ENCODE measurements around the gene PINLYP.

The PINLYP gene

DNA sequence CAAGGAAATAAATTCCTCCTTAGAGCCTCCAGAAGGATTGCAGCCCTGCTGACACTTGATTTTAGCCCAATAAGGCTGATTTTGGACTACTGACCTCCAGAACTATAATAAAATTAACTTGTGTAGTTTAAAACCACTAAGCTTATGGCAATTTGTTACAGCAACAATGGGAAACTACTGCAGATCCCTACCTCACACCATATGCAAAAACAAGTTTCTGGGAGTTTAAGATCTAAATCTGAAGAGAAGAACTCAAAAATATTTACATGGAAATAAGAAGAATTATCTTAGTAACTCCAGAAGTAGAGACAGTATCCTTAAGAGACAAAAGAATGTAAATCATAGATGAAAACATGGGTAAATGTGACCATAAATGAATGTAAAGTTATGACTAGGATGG is 36.7 kb upstream of the PINLYP start:
- H2BK5ac ChIP-seq (ENCODE audit: low read length), result no peak overlapping the region
- no peak overlapping the region for H3K4me3 ChIP-seq (ENCODE audit: low read length in 2 of 2)
- H3K79me1 ChIP-seq (ENCODE audit: low read depth, low read length), result peaks cover 1% of the 10 kb centered on the region
- H3K27ac ChIP-seq (replicated peaks; ENCODE audit: low read length), result no peak overlapping the region
- H4K91ac ChIP-seq (ENCODE audit: low read depth, low read length, poor library complexity), result no peak overlapping the region
- peaks cover 0 to 4% of the 10 kb centered on the region in 2 donors for H3K4me1 ChIP-seq (ENCODE audit: control insufficient read depth in 2 of 2, insufficient read depth in 1 of 2, low read depth in 1 of 2, low read length in 2 of 2)
- H2BK120ac ChIP-seq (ENCODE audit: low read depth, low read length), result no peak overlapping the region
- no peak overlapping the region for H3K23ac ChIP-seq (ENCODE audit: low read depth, low read length, poor library complexity)
- no peak for DNase-seq (ENCODE audit: low spot score)
- no peak overlapping the region for H2BK12ac ChIP-seq (ENCODE audit: low read length)
- H3K4ac ChIP-seq (ENCODE audit: low read length), result no peak overlapping the region
- H3K4me2 ChIP-seq (ENCODE audit: insufficient read depth, low read length, poor library complexity, severe bottlenecking), result no peak overlapping the region
- H2AK5ac ChIP-seq (ENCODE audit: low read depth, low read length), result no peak overlapping the region
- H3K14ac ChIP-seq (ENCODE audit: low read length), result no peak overlapping the region
- H3K27me3 ChIP-seq (ENCODE audit: control insufficient read depth in 3 of 3, insufficient read depth in 3 of 3, low read depth in 1 of 3, low read length in 3 of 3), result no peaks in the 10 kb centered on the region
- H3K9me3 ChIP-seq (replicated peaks in 1 of 2; ENCODE audit: control insufficient read depth in 2 of 2, insufficient read depth in 1 of 2, low read depth in 1 of 2, low read length in 2 of 2), result peaks cover 12 to 14% of the 10 kb centered on the region in 2 donors
- H3K36me3 ChIP-seq (replicated peaks in 1 of 2; ENCODE audit: control insufficient read depth in 2 of 2, insufficient read depth in 2 of 2, low read length in 2 of 2), result peaks cover 43 to 82% of the 10 kb centered on the region in 2 donors
- no peak overlapping the region for H3K9ac ChIP-seq (ENCODE audit: low read depth, low read length, poor library complexity)
- H3K18ac ChIP-seq (ENCODE audit: low read length), result no peak overlapping the region
- no peak overlapping the region for H4K8ac ChIP-seq (ENCODE audit: low read depth, low read length)
- H2AFZ ChIP-seq (ENCODE audit: low read length), result no peak overlapping the region
- no peak overlapping the region for H2BK15ac ChIP-seq (ENCODE audit: low read length)

DNA sequence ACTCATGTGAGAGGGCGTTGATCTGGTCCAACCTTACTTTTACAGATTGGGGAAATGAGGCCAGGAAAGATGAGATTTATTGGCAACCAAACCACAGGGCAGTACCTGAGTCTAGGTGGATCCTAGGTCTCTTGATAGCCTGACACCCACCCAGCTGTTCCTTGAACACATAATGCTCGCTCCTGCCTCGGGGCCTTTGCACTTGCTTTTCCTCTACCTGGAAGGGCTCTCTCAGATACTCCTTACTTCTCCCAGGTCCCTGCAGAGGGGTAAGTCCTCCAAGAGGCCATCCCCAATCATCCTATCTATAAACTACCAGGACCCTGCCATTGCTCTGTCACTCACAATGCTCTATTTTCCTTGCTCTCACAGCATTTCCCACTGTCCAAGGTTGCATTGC is 35.2 kb upstream of the PINLYP start:
- Histone ChIP-seq H2AFZ (ENCODE audit: low read length) (no peak overlapping the region), H3K9me3 (replicated peaks in 1 of 2; ENCODE audit: control insufficient read depth in 2 of 2, insufficient read depth in 1 of 2, low read depth in 1 of 2, low read length in 2 of 2) (peaks cover 12 to 14% of the 10 kb centered on the region in 2 donors), H3K36me3 (replicated peaks in 1 of 2; ENCODE audit: control insufficient read depth in 2 of 2, insufficient read depth in 2 of 2, low read length in 2 of 2) (peaks cover 53 to 97% of the 10 kb centered on the region in 2 donors), H3K79me1 (ENCODE audit: low read depth, low read length) (peaks cover 1% of the 10 kb centered on the region), H3K4ac (ENCODE audit: low read length) (no peak overlapping the region), H4K8ac (ENCODE audit: low read depth, low read length) (no peak overlapping the region), H2BK120ac (ENCODE audit: low read depth, low read length) (no peak overlapping the region), H2BK12ac (ENCODE audit: low read length) (no peak overlapping the region), H3K4me3 (ENCODE audit: low read length in 2 of 2) (no peak overlapping the region), H2BK5ac (ENCODE audit: low read length) (no peak overlapping the region), H3K27me3 (ENCODE audit: control insufficient read depth in 3 of 3, insufficient read depth in 3 of 3, low read depth in 1 of 3, low read length in 3 of 3) (no peaks in the 10 kb centered on the region), H3K4me1 (ENCODE audit: control insufficient read depth in 2 of 2, insufficient read depth in 1 of 2, low read depth in 1 of 2, low read length in 2 of 2) (peaks cover 0 to 1% of the 10 kb centered on the region in 2 donors), H3K9ac (ENCODE audit: low read depth, low read length, poor library complexity) (no peak overlapping the region), H3K14ac (ENCODE audit: low read length) (no peak overlapping the region), H4K91ac (ENCODE audit: low read depth, low read length, poor library complexity) (no peak overlapping the region), H2BK15ac (ENCODE audit: low read length) (no peak overlapping the region), H3K23ac (ENCODE audit: low read depth, low read length, poor library complexity) (no peak overlapping the region), H2AK5ac (ENCODE audit: low read depth, low read length) (no peak overlapping the region), H3K27ac (replicated peaks; ENCODE audit: low read length) (no peak overlapping the region), H3K4me2 (ENCODE audit: insufficient read depth, low read length, poor library complexity, severe bottlenecking) (no peak overlapping the region), H3K18ac (ENCODE audit: low read length) (no peak overlapping the region)
- WGBS, 2 donors (ENCODE audit: extremely low coverage in 2 of 2, insufficient read length in 2 of 2, insufficient replicate concordance in 1 of 2), result no CpG with 5 or more reads among the region's 3 CpGs
- no peak for DNase-seq (ENCODE audit: low spot score)

DNA sequence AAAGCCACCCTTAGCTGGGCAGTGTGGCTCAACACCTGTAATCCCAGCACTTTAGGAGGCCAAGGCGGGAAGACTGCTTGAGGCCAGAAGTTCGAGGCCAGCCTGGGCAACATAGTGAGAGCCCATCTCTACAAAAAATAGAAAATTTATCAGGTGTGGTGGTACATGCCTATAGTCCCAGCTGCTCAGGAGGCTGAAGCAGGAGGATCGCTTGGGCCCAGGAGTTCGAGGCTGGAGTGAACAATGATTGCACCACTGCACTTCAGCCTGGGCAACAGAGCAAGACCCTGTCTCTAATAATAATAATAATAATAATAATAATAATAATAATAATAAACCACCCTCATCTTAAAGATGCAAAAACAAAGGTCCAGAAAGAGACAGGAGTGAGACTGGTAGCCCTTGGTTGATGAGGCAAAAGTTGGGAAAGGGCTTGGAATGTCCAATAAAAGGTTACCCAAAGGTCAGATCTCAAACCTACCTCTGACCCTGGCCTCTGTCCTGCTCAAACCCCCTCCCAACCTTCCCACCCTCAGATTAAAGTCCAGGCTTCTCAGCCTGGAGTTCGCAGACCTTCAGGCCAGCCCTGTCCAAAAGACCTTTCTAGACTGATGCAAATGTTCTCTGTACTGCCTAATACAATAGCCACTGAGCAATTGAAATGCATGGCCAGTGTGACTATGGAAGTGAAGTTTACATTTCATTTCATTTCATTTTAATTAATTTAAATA is 33.5 kb upstream of the PINLYP start:
- Histone ChIP-seq H4K8ac (ENCODE audit: low read depth, low read length) (no peak overlapping the region), H2BK15ac (ENCODE audit: low read length) (no peak overlapping the region), H3K4ac (ENCODE audit: low read length) (no peak overlapping the region), H3K4me3 (ENCODE audit: low read length in 2 of 2) (no peak overlapping the region), H2BK12ac (ENCODE audit: low read length) (no peak overlapping the region), H3K27me3 (ENCODE audit: control insufficient read depth in 3 of 3, insufficient read depth in 3 of 3, low read depth in 1 of 3, low read length in 3 of 3) (no peaks in the 10 kb centered on the region), H3K23ac (ENCODE audit: low read depth, low read length, poor library complexity) (no peak overlapping the region), H3K14ac (ENCODE audit: low read length) (no peak overlapping the region), H4K91ac (ENCODE audit: low read depth, low read length, poor library complexity) (no peak overlapping the region), H2BK5ac (ENCODE audit: low read length) (no peak overlapping the region), H3K36me3 (replicated peaks in 1 of 2; ENCODE audit: control insufficient read depth in 2 of 2, insufficient read depth in 2 of 2, low read length in 2 of 2) (peaks cover 57 to 97% of the 10 kb centered on the region in 2 donors), H2AFZ (ENCODE audit: low read length) (no peak overlapping the region), H3K9me3 (replicated peaks in 1 of 2; ENCODE audit: control insufficient read depth in 2 of 2, insufficient read depth in 1 of 2, low read depth in 1 of 2, low read length in 2 of 2) (peaks cover 12 to 14% of the 10 kb centered on the region in 2 donors), H3K9ac (ENCODE audit: low read depth, low read length, poor library complexity) (no peak overlapping the region), H3K18ac (ENCODE audit: low read length) (no peak overlapping the region), H3K4me2 (ENCODE audit: insufficient read depth, low read length, poor library complexity, severe bottlenecking) (no peak overlapping the region), H2BK120ac (ENCODE audit: low read depth, low read length) (no peak overlapping the region), H2AK5ac (ENCODE audit: low read depth, low read length) (no peak overlapping the region), H3K4me1 (ENCODE audit: control insufficient read depth in 2 of 2, insufficient read depth in 1 of 2, low read depth in 1 of 2, low read length in 2 of 2) (no peaks in the 10 kb centered on the region), H3K79me1 (ENCODE audit: low read depth, low read length) (peaks cover 1% of the 10 kb centered on the region), H3K27ac (replicated peaks; ENCODE audit: low read length) (no peak overlapping the region)
- no CpG with 5 or more reads among the region's 5 CpGs for WGBS, 2 donors (ENCODE audit: extremely low coverage in 2 of 2, insufficient read length in 2 of 2, insufficient replicate concordance in 1 of 2)
- no peak for DNase-seq (ENCODE audit: low spot score)

DNA sequence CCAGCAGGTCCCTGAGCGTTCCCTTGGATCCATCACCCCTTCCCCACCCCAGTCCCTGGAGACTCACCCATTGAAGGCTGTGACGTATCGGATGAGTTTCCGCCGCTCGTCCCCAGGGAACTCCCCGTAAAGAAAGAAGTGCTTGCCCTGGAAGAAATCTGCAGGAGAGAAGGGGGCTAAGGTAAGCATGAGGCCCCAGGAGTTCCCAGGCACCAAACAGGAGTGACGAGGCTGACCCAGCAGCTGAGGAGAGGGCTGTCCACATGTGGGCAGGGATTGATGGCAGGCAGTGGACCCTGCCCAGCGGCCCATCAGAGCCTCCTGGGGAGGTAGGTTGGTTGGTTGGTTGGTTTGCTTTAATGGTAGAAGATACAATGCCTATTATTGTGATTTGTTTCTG is 31.5 kb upstream of the PINLYP start:
- Histone ChIP-seq H2AFZ (ENCODE audit: low read length) (no peak overlapping the region), H4K91ac (ENCODE audit: low read depth, low read length, poor library complexity) (no peak overlapping the region), H3K36me3 (replicated peaks in 1 of 2; ENCODE audit: control insufficient read depth in 2 of 2, insufficient read depth in 2 of 2, low read length in 2 of 2) (peaks cover 49 to 90% of the 10 kb centered on the region in 2 donors), H2BK5ac (ENCODE audit: low read length) (no peak overlapping the region), H3K23ac (ENCODE audit: low read depth, low read length, poor library complexity) (no peak overlapping the region), H2AK5ac (ENCODE audit: low read depth, low read length) (no peak overlapping the region), H2BK120ac (ENCODE audit: low read depth, low read length) (no peak overlapping the region), H3K4me1 (ENCODE audit: control insufficient read depth in 2 of 2, insufficient read depth in 1 of 2, low read depth in 1 of 2, low read length in 2 of 2) (no peaks in the 10 kb centered on the region), H4K8ac (ENCODE audit: low read depth, low read length) (no peak overlapping the region), H3K27ac (replicated peaks; ENCODE audit: low read length) (no peak overlapping the region), H3K27me3 (ENCODE audit: control insufficient read depth in 3 of 3, insufficient read depth in 3 of 3, low read depth in 1 of 3, low read length in 3 of 3) (no peaks in the 10 kb centered on the region), H3K18ac (ENCODE audit: low read length) (no peak overlapping the region), H3K4ac (ENCODE audit: low read length) (no peak overlapping the region), H3K9me3 (replicated peaks in 1 of 2; ENCODE audit: control insufficient read depth in 2 of 2, insufficient read depth in 1 of 2, low read depth in 1 of 2, low read length in 2 of 2) (peaks cover 5 to 6% of the 10 kb centered on the region in 2 donors), H3K9ac (ENCODE audit: low read depth, low read length, poor library complexity) (no peak overlapping the region), H3K79me1 (ENCODE audit: low read depth, low read length) (peaks cover 1% of the 10 kb centered on the region), H3K4me3 (ENCODE audit: low read length in 2 of 2) (no peak overlapping the region), H3K14ac (ENCODE audit: low read length) (no peak overlapping the region), H2BK15ac (ENCODE audit: low read length) (no peak overlapping the region), H2BK12ac (ENCODE audit: low read length) (no peak overlapping the region), H3K4me2 (ENCODE audit: insufficient read depth, low read length, poor library complexity, severe bottlenecking) (no peak overlapping the region)
- no peak for DNase-seq (ENCODE audit: low spot score)
- no CpG with 5 or more reads among the region's 9 CpGs for whole genome bisulfite sequencing, 2 donors (ENCODE audit: extremely low coverage in 2 of 2, insufficient read length in 2 of 2, insufficient replicate concordance in 1 of 2)

Measured in neuronal stem cell (in vitro differentiated cells).